Measurements from ENCODE around the gene ZBTB45.

DNA sequence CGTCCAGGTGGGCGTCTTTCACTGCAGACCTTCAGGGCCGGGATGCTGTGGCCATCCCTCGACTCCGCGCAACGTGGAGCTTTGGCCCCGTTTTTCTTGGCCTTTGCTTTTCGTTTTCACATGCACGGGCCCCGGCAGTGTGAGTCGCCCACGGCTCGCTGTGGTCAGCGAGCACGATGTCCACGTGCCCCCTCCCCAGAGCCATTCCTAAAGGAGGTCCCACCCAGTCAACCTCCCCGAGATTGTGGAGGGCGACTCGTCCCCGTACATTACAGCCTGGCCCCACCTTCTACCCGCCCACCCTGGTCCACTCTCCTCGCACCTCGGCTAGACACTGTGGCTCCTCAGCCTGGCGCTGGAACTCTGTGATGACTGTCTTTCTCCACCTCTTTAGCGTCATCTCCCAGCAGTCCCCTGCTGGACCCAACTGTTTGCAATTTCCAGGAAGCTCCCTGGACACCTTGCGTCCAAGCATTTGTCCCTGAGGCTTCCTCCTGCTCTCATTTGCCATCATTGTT is 43.1 kb downstream of the ZBTB45 start:
- TF ChIP-seq GATA3 (IDR thresholded peaks at IDR 0.05; ENCODE audit: low read depth, low read length), result no peak
- no peak for TF ChIP-seq GATA2 (IDR thresholded peaks at IDR 0.05; ENCODE audit: low read depth, low read length)

Measured in SH-SY5Y (cell line).